CD4-positive, CD25-positive, alpha-beta regulatory T cell (primary cell): Measurements from ENCODE around the gene HMGCS2. TPM values are rescaled to one million over a fixed set of nuclear protein-coding genes. Genes with fewer than 3 reads are reported as not detected.

Experiments
- ATAC-seq, 2 donors: fragments of 150-1000 bp; cut with Tn5 transposase; one replicate each; pipeline ENCODE4 v1.10.0; 2021; ENCODE audit warnings: low read depth in 2 of 2, moderate number of reproducible peaks in 2 of 2, moderate library complexity in 1 of 2
- DNase-seq, 3 donors: peaks; one replicate each; pipeline versions ENCODE4 v3.0.0 to v3.0.0-alpha.2; 2012 to 2022; ENCODE audit warnings: mixed read lengths in 1 of 3
- H3K27ac ChIP-seq: one replicate; pipeline ENCODE4 v1.7.0; 2013; ENCODE audit warnings: mild to moderate bottlenecking, low read length; ENCODE audit not compliant: insufficient read depth, poor library complexity, severe bottlenecking
- H3K27me3 ChIP-seq: one replicate; pipeline ENCODE4 v1.7.0; 2013; ENCODE audit warnings: low read length; ENCODE audit not compliant: control insufficient read depth, insufficient read depth
- H3K36me3 ChIP-seq: one replicate; pipeline ENCODE4 v1.7.0; 2013; ENCODE audit warnings: mild to moderate bottlenecking, low read length, moderate library complexity; ENCODE audit not compliant: control insufficient read depth, insufficient read depth
- H3K4me1 ChIP-seq: 2 replicates; pipeline ENCODE4 v1.7.0; 2013; ENCODE audit warnings: mild to moderate bottlenecking, low read length; ENCODE audit not compliant: insufficient read depth, control insufficient read depth, poor library complexity, severe bottlenecking
- H3K4me3 ChIP-seq: one replicate; pipeline ENCODE4 v1.7.0; 2013; ENCODE audit warnings: low read depth, mild to moderate bottlenecking, low read length, moderate library complexity
- H3K9me3 ChIP-seq, 2 experiments: 1 replicate in 1 of 2; 2 replicates in 1 of 2; pipeline ENCODE4 v1.7.0; 2013; ENCODE audit warnings: low read length in 2 of 2, mild to moderate bottlenecking in 1 of 2, moderate library complexity in 1 of 2; ENCODE audit not compliant: control insufficient read depth in 2 of 2
- H3K27ac Mint-ChIP-seq, 3 donors: one replicate each; pipeline ENCODE4 v1.8.0; 2020 to 2022; ENCODE audit warnings: mild to moderate bottlenecking in 3 of 3, mixed read lengths in 3 of 3, moderate library complexity in 2 of 3
- H3K27me3 Mint-ChIP-seq: one replicate; pipeline ENCODE4 v1.8.0; 2022; ENCODE audit warnings: mild to moderate bottlenecking, mixed read lengths
- H3K36me3 Mint-ChIP-seq: one replicate; pipeline ENCODE4 v1.8.0; 2020; ENCODE audit warnings: mixed read lengths
- H3K4me1 Mint-ChIP-seq, 4 donors: one replicate each; pipeline ENCODE4 v1.8.0; 2020 to 2022; ENCODE audit warnings: mixed read lengths in 4 of 4, mild to moderate bottlenecking in 1 of 4
- H3K4me3 Mint-ChIP-seq, 4 donors: one replicate each; pipeline ENCODE4 v1.8.0; 2020 to 2022; ENCODE audit warnings: mild to moderate bottlenecking in 4 of 4, mixed read lengths in 4 of 4, moderate library complexity in 3 of 4
- H3K9me3 Mint-ChIP-seq, 7 donors: one replicate each; pipeline ENCODE4 v1.8.0; 2020 to 2022; ENCODE audit warnings: mixed read lengths in 7 of 7, mild to moderate bottlenecking in 3 of 7, moderate library complexity in 2 of 7
- polyA plus RNA-seq, 4 donors: library from polyadenylated mRNA; unstranded; fragments of 300-500 nt; fragmentation: Illumina TruSeq; gene quantifications; one replicate each; pipeline ENCODE4 v1.2.3, GENCODE V29; 2021
- total RNA-seq: library from RNA; stranded (reverse); gene quantifications from one replicate; pipeline ENCODE4 v1.2.3, GENCODE V29; 2022

Gene HMGCS2
- total and polyA plus RNA-seq, 5 donors from 2014 or later = not detected

DNA sequence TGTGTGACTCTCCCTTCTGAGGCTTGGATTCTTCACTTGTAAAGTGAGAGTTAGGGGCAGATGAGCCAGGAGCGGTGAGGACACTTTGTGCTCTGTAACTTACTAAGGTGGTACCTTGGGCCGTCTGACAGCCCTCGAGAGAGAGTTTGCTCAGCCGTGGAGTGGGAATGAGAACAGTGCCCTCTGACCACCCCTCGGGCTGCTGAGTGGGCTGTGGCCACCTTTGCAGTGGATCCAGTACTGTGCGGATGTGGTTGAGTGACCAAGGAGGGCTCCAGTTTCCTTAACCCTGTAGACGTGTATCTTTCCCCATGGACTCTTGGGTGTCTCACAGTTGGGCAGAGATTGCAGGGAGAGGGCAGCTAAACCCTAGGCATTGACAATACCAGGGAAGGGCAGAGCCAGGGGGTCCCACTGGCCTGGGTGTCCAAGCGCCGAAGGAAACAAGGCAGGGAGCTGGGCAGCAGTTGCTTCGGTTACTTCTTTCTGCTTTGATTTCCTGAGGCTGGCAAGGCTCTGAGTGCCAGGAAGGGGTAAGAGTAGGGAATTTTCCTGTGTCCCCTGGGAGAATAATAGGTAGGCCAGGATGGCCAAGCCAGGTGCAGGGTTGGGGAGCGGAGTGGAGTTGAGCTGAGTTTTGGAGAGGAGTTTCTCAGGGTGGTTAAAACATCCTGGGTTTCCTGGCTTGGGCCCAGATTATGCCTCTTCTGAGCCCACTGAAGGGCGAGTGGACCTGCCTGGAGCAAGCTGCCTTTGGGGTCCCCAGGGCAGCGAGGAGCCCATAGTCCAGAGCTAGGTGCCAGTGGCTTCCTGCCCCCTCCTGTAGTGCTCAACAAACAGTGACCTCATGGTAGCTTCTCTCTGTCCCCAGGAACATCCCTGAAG is 27.6 kb downstream of the HMGCS2 start:
- no peak overlapping the region for H3K27ac ChIP-seq
- Mint-ChIP-seq H3K9me3 (peaks cover 0 to 1% (median 0%) of the 10 kb centered on the region in 7 donors), H3K27ac (no peak overlapping the region), H3K36me3 (no peaks in the 10 kb centered on the region), H3K4me3 (no peak overlapping the region), H3K27me3 (peaks cover 4% of the 10 kb centered on the region), H3K4me1 (peaks cover 0 to 3% (median 0%) of the 10 kb centered on the region in 4 donors)
- H3K36me3 ChIP-seq = no peaks in the 10 kb centered on the region
- no peaks in the 10 kb centered on the region for H3K9me3 ChIP-seq
- no peak overlapping the region for H3K4me3 ChIP-seq
- ATAC-seq = no peak
- DNase-seq = no peak
- no peaks in the 10 kb centered on the region for H3K4me1 ChIP-seq
- H3K27me3 ChIP-seq = no peaks in the 10 kb centered on the region

DNA sequence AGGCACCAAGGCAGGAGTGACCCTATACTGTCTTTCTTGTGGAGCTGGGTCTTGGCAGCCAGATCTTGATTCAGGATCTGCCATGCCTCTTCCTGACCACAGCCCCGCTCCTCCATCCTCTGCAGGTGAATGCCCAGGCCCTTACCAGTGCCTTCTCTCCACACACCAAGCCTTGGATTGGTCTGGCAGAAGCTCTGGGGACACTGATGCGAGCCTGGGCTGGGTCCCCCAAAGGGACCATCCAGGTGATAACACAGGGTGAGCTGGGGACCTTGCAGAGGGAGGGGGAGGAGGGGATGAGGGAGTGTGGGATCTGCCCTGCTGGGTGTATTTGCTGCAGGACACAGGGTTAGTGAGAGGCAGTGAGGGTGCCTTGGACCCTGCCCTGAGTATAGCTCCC is 28.4 kb downstream of the HMGCS2 start:
- H3K27me3 ChIP-seq = no peaks in the 10 kb centered on the region
- Mint-ChIP-seq H3K27ac (no peak overlapping the region), H3K27me3 (peaks cover 4% of the 10 kb centered on the region), H3K4me3 (no peak overlapping the region), H3K36me3 (no peaks in the 10 kb centered on the region), H3K4me1 (peaks cover 0 to 3% (median 0%) of the 10 kb centered on the region in 4 donors), H3K9me3 (peaks cover 0 to 1% (median 0%) of the 10 kb centered on the region in 7 donors)
- H3K4me1 ChIP-seq = no peaks in the 10 kb centered on the region
- H3K36me3 ChIP-seq = no peaks in the 10 kb centered on the region
- DNase-seq (no peak), ATAC-seq (no peak)
- H3K4me3 ChIP-seq = no peak overlapping the region
- H3K9me3 ChIP-seq = no peaks in the 10 kb centered on the region
- H3K27ac ChIP-seq = no peak overlapping the region

DNA sequence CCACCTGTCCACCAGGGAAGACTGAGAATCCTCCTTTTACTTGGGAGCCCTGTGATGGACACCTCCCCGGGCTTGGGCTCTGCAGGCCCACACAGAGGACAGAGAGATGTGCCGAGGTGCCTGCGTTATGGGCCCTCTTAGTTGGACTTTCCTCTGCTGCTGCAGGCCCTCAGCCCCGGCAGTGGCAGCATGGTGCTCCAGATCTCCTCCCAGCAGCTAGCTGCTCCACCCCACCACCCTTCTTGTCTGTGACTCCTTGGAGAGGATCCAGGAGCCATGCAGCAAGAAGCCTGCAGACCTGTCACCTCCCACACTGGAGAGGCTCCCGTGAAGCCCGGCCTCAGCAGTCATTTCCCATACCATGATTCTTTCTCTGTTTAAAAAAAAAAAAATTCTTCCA is 29.6 kb downstream of the HMGCS2 start:
- H3K4me3 ChIP-seq = no peak overlapping the region
- Mint-ChIP-seq H3K4me3 (no peak overlapping the region), H3K4me1 (peaks cover 0 to 3% (median 0%) of the 10 kb centered on the region in 4 donors), H3K27ac (no peak overlapping the region), H3K9me3 (peaks cover 0 to 1% (median 0%) of the 10 kb centered on the region in 7 donors), H3K36me3 (no peaks in the 10 kb centered on the region), H3K27me3 (peaks cover under 1% of the 10 kb centered on the region)
- H3K4me1 ChIP-seq = no peaks in the 10 kb centered on the region
- no peaks in the 10 kb centered on the region for H3K36me3 ChIP-seq
- ATAC-seq (no peak), DNase-seq (no peak)
- no peak overlapping the region for H3K27ac ChIP-seq
- no peaks in the 10 kb centered on the region for H3K27me3 ChIP-seq
- no peaks in the 10 kb centered on the region for H3K9me3 ChIP-seq

DNA sequence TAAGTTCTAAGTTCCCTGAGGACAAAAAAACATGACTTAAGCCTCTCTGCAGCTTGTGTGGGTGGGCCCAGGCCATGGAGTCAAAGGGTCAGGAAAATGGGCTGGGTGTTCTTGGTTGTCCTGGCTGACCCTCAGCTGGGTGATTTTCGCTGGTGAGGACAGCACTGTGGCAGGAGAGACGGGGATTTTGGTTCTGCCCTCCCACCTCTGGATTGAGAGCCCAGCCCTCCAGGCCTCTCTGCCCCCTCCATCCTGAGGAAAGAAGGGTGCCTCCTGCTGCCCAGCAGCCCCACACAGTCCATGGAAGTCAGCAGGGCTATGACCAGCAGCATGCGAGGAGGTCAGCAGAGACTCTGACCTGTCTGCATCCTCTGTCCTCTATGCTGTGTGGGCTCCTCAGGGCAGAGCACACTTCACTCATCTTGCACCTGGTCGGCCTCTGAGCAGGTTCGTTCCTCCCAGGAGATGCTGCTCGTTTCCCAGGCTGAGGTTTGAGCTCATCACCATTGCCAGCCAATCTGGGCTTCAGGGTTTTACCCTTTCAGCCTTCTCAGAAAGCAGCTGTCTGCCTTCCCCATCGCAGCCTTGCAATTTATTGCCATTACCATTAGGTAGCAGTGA is 30.5 kb downstream of the HMGCS2 start:
- H3K4me1 ChIP-seq = no peaks in the 10 kb centered on the region
- Mint-ChIP-seq H3K27me3 (no peaks in the 10 kb centered on the region), H3K4me3 (no peak overlapping the region), H3K4me1 (no peaks in the 10 kb centered on the region), H3K27ac (no peak overlapping the region), H3K9me3 (peaks cover 0 to 1% (median 0%) of the 10 kb centered on the region in 7 donors), H3K36me3 (no peaks in the 10 kb centered on the region)
- no peaks in the 10 kb centered on the region for H3K9me3 ChIP-seq
- no peak overlapping the region for H3K4me3 ChIP-seq
- H3K27ac ChIP-seq = no peak overlapping the region
- ATAC-seq (no peak), DNase-seq (no peak)
- H3K27me3 ChIP-seq = no peaks in the 10 kb centered on the region
- no peaks in the 10 kb centered on the region for H3K36me3 ChIP-seq

DNA sequence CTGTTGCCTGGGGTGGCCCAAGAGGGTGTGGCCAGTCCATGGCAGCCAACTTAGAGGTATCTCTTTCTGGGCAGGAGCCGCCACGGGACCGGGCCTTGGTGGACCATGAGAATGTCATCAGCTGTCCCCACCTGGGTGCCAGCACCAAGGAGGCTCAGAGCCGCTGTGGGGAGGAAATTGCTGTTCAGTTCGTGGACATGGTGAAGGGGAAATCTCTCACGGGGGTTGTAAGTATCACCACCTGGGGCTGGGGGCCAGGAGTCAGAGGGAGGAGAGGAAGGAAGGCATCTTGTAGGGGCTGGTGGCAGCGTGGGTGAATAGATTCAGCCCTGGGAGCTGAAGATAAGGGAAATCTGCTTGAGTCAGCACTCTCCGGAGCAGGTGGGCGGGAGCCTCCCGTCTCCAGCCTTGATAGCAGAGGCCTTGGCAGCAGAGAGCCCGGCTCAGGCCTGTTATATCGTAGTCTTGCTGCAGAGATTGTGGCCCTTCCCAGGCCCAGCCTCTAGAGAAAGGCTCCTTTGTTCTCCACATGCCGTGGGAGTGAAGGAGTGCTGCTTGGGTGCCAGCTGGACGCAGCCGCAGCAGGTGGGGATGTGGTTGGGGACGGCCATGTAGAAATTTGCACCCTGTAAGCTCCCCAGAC is 31.5 kb downstream of the HMGCS2 start:
- Histone ChIP-seq H3K9me3 (no peaks in the 10 kb centered on the region), H3K36me3 (no peaks in the 10 kb centered on the region), H3K4me1 (no peaks in the 10 kb centered on the region), H3K4me3 (no peak overlapping the region), H3K27me3 (no peaks in the 10 kb centered on the region), H3K27ac (no peak overlapping the region)
- ATAC-seq = no peak
- Mint-ChIP-seq H3K27ac (no peak overlapping the region), H3K4me1 (no peaks in the 10 kb centered on the region), H3K27me3 (no peaks in the 10 kb centered on the region), H3K36me3 (no peaks in the 10 kb centered on the region), H3K4me3 (no peak overlapping the region), H3K9me3 (no peaks in the 10 kb centered on the region)
- DNase-seq = no peak

DNA sequence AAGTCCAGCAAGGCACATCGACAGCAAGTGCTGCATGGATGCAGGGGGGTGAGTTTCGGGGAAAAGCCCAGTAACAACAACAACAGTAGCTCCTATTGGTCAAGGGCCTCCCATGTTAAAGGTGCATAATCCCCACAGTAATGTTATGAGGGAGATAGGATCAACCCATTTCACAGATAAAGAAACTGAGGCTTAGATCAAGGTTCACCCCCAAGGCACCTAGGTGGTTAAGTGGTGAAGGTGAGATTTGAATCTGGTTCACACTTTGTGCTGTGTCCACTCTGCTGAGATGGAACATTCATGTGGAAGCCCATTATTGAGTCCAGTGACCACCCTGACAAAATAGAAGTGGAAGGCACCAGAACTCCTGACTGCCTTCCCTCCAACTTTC is 32.1 kb downstream of the HMGCS2 start:
- no peaks in the 10 kb centered on the region for H3K9me3 ChIP-seq
- no peak overlapping the region for H3K4me3 ChIP-seq
- Mint-ChIP-seq H3K27ac (no peak overlapping the region), H3K4me3 (no peak overlapping the region), H3K27me3 (no peaks in the 10 kb centered on the region), H3K9me3 (no peaks in the 10 kb centered on the region), H3K4me1 (no peaks in the 10 kb centered on the region), H3K36me3 (no peaks in the 10 kb centered on the region)
- ATAC-seq = no peak
- no peaks in the 10 kb centered on the region for H3K36me3 ChIP-seq
- H3K27me3 ChIP-seq = no peaks in the 10 kb centered on the region
- H3K4me1 ChIP-seq = no peaks in the 10 kb centered on the region
- no peak overlapping the region for H3K27ac ChIP-seq
- no peak for DNase-seq

DNA sequence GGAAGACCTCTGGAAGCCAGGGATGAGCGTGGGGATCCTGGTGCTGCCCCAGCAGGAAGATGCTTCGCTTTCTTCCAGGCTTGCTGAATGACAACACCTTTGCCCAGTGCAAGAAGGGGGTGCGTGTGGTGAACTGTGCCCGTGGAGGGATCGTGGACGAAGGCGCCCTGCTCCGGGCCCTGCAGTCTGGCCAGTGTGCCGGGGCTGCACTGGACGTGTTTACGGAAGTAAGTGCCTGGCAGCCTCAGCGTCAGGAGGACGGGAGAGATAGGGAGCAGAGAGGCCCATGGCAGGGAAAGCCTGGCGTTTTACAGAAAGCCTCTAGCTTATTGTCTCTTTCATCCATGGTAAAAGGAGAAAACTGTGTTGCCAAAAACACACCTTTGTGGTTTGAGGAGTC is 33.5 kb downstream of the HMGCS2 start:
- Mint-ChIP-seq H3K27me3 (no peaks in the 10 kb centered on the region), H3K27ac (no peak overlapping the region), H3K4me3 (no peak overlapping the region), H3K36me3 (no peaks in the 10 kb centered on the region), H3K4me1 (no peaks in the 10 kb centered on the region), H3K9me3 (no peaks in the 10 kb centered on the region)
- no peak overlapping the region for H3K4me3 ChIP-seq
- no peaks in the 10 kb centered on the region for H3K36me3 ChIP-seq
- no peaks in the 10 kb centered on the region for H3K9me3 ChIP-seq
- no peak for ATAC-seq
- no peaks in the 10 kb centered on the region for H3K4me1 ChIP-seq
- no peak for DNase-seq
- H3K27me3 ChIP-seq = no peaks in the 10 kb centered on the region
- no peak overlapping the region for H3K27ac ChIP-seq
